ENCODE data around the gene ARPC1A.
"Not testable (repeated sequence)": the region's sequence is repeated elsewhere in the genome, so short reads cannot be mapped to it uniquely, and the experiment has no call there.

Gene ARPC1A

GRCh38 chr7:99325592-99326407 is at the start of gene ARPC1A:
Gene ARPC1A (plus strand): TSS chr7:99325898. CDS start chr7:99333354, 7,456 bp downstream.
- peak; percentile 84 for DNase-seq

GRCh38 chr7:99278180-99278579 is 47.5 kb upstream of the ARPC1A start:
- DNase-seq = no peak

GRCh38 chr7:99284165-99284564 is 41.5 kb upstream of the ARPC1A start:
- not testable (repeated sequence) for DNase-seq

GRCh38 chr7:99287779-99288534 is 37.7 kb upstream of the ARPC1A start:
- no peak for DNase-seq

GRCh38 chr7:99289185-99289584 is 36.5 kb upstream of the ARPC1A start:
- DNase-seq = no peak

GRCh38 chr7:99290148-99290547 is 35.5 kb upstream of the ARPC1A start:
- not testable (repeated sequence) for DNase-seq

GRCh38 chr7:99290980-99291607 is 34.6 kb upstream of the ARPC1A start:
- DNase-seq = no peak

GRCh38 chr7:99292127-99292526 is 33.6 kb upstream of the ARPC1A start:
- DNase-seq = no peak

- no peak for DNase-seq
Observed at GRCh38 chr7:99293167-99293566, 32.5 kb upstream of the ARPC1A start.

GRCh38 chr7:99293650-99294049 is 32.0 kb upstream of the ARPC1A start:
- DNase-seq = no peak

GRCh38 chr7:99296471-99296870 is 29.2 kb upstream of the ARPC1A start:
- no peak for DNase-seq

- DNase-seq = no peak
Observed at GRCh38 chr7:99301496-99301895, 24.2 kb upstream of the ARPC1A start.

- no peak for DNase-seq
Observed at GRCh38 chr7:99305473-99306260, 20.0 kb upstream of the ARPC1A start.

- DNase-seq = no peak
Observed at GRCh38 chr7:99308461-99309074, 17.1 kb upstream of the ARPC1A start.

- no peak for DNase-seq
Observed at GRCh38 chr7:99309111-99309510, 16.6 kb upstream of the ARPC1A start.

- no peak for DNase-seq
Observed at GRCh38 chr7:99310004-99310403, 15.7 kb upstream of the ARPC1A start.

GRCh38 chr7:99311702-99312101 is 14.0 kb upstream of the ARPC1A start:
- no peak for DNase-seq

GRCh38 chr7:99312316-99313203 is 13.1 kb upstream of the ARPC1A start:
- no peak for DNase-seq

- no peak for DNase-seq
Observed at GRCh38 chr7:99313204-99313573, 12.5 kb upstream of the ARPC1A start.

- DNase-seq = peak; percentile 9
Observed at GRCh38 chr7:99314504-99314903, 11.2 kb upstream of the ARPC1A start.

GRCh38 chr7:99320371-99320770 is 5.3 kb upstream of the ARPC1A start:
- DNase-seq = no peak
